Tibial artery (tissue), 4 donors: ENCODE data around the gene LY6G5B.

Experiments used
- DNase-seq, 2 donors: peaks; one replicate each; pipeline ENCODE4 v3.0.0-alpha.2; 2019
- H3K27ac ChIP-seq, 2 donors: fragments of 200-600 bp; sonication (generic) in 1 of 2; 1 replicate in 1 of 2; 2 replicates in 1 of 2; pipeline ENCODE4 v1.5.1; 2018 to 2019; ENCODE audit warnings: mild to moderate bottlenecking in 1 of 2
- H3K27me3 ChIP-seq, 2 donors: fragments of 200-600 bp; sonication (generic) in 1 of 2; one replicate each; pipeline versions ENCODE4 v1.5.1 to v1.6.0; 2016 to 2019
- H3K36me3 ChIP-seq, 3 donors: fragments of 200-600 bp; sonication (generic) in 2 of 3; one replicate each; pipeline ENCODE4 v1.5.1; 2016 to 2019; ENCODE audit warnings: mild to moderate bottlenecking in 2 of 3
- H3K4me1 ChIP-seq, 4 donors: fragments of 200-600 bp; sonication (generic) in 2 of 4; 1 replicate in 3 of 4; 2 replicates in 1 of 4; pipeline ENCODE4 v1.5.1; 2016 to 2019
- H3K4me3 ChIP-seq, 2 donors: fragments of 200-600 bp; sonication (generic) in 1 of 2; 1 replicate in 1 of 2; 2 replicates in 1 of 2; pipeline ENCODE4 v1.5.1; 2018 to 2019; ENCODE audit warnings: mild to moderate bottlenecking in 2 of 2
- H3K9me3 ChIP-seq, 3 donors: fragments of 200-600 bp; sonication (generic) in 1 of 3; one replicate each; pipeline ENCODE4 v1.5.1; 2016 to 2019
- CTCF ChIP-seq, 2 experiments: fragments of 200-600 bp in 1 of 2; fragments of 450-650 bp in 1 of 2; IDR thresholded peaks; one replicate each; pipeline ENCODE4 v1.5.1; 2017 to 2019; ENCODE audit warnings: antibody characterized with exemption in 2 of 2, mild to moderate bottlenecking in 1 of 2, moderate library complexity in 1 of 2
- intact Hi-C: fragments of 100-400 bp; cut with DNase I; formaldehyde crosslinking; loops from one replicate; pipeline ENCODE4 v1.15.0; 2023; ENCODE audit warnings: low total_unique reads

The LY6G5B gene

GRCh38 chr6:31687321-31687720, 17.5 kb downstream of the LY6G5B start:
- H3K36me3 ChIP-seq, result peaks cover 53 to 83% (median 58%) of the 10 kb centered on the region in 3 donors
- no peak overlapping the region for H3K4me3 ChIP-seq
- H3K9me3 ChIP-seq, result no peaks in the 10 kb centered on the region
- H3K27me3 ChIP-seq, result no peaks in the 10 kb centered on the region
- intact Hi-C loops, result no loop called here
- peaks cover 0 to 6% (median 0%) of the 10 kb centered on the region in 4 donors for H3K4me1 ChIP-seq
- no peak overlapping the region for H3K27ac ChIP-seq
- TF ChIP-seq CTCF (IDR thresholded peaks at IDR 0.05), result no peak
- DNase-seq, result no peak

GRCh38 chr6:31687860-31688693, 18.3 kb downstream of the LY6G5B start:
- peaks cover 53 to 90% (median 65%) of the 10 kb centered on the region in 3 donors for H3K36me3 ChIP-seq
- intact Hi-C loops, result no loop called here
- no peaks in the 10 kb centered on the region for H3K27me3 ChIP-seq
- no peak overlapping the region for H3K4me3 ChIP-seq
- H3K4me1 ChIP-seq, result peaks cover 0 to 2% (median 0%) of the 10 kb centered on the region in 4 donors
- H3K27ac ChIP-seq, result no peak overlapping the region
- TF ChIP-seq CTCF (IDR thresholded peaks at IDR 0.05), result no peak
- H3K9me3 ChIP-seq, result no peaks in the 10 kb centered on the region
- no peak for DNase-seq

DNA sequence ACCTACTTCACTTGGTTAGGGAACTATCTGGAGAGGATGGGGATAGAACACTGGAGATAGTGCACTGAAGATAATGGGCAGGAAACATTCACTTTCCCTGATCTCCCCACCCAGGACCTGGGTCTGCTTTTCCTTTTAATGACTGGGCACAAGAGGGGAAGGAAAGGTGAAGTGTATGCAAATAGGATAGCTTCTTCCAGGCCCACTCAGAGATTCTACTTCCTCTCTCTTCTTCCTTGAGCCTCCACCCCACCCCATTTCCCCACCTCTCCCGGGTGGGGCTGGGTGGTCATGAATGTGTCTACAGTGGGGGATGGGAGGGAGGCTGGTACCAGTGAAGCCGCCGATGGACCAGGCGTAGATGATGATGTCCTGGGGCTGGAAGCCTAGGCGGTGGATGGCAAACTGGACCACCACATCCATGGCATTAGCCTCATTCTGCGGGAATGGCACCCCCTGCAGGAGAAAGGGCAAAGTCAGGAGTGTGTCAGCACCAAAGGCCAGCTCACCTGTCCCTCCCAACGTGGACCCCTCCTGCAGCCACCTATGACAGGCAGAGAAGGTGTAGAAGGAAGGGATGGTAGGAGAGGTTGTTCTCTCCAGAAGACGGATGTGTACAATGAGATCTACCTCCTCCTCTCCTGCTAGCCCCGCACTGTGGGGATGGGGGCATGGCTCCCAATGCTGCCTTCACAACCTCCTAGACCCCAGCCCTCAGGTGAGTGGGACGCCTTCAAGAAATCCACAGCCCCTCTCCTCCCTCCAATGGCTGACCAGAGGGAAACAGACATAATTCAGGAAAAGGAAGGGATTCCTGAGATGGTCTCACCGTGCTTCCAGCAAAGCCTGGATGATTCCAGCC, 19.7 kb downstream of the LY6G5B start:
- Histone ChIP-seq H3K27me3 (no peaks in the 10 kb centered on the region), H3K36me3 (peaks cover 53 to 97% (median 79%) of the 10 kb centered on the region in 3 donors), H3K9me3 (no peaks in the 10 kb centered on the region), H3K27ac (no peak overlapping the region), H3K4me3 (no peak overlapping the region), H3K4me1 (no peaks in the 10 kb centered on the region)
- intact Hi-C loops, result no loop called here
- DNase-seq, result no peak
- TF ChIP-seq CTCF (IDR thresholded peaks at IDR 0.05), result no peak

DNA sequence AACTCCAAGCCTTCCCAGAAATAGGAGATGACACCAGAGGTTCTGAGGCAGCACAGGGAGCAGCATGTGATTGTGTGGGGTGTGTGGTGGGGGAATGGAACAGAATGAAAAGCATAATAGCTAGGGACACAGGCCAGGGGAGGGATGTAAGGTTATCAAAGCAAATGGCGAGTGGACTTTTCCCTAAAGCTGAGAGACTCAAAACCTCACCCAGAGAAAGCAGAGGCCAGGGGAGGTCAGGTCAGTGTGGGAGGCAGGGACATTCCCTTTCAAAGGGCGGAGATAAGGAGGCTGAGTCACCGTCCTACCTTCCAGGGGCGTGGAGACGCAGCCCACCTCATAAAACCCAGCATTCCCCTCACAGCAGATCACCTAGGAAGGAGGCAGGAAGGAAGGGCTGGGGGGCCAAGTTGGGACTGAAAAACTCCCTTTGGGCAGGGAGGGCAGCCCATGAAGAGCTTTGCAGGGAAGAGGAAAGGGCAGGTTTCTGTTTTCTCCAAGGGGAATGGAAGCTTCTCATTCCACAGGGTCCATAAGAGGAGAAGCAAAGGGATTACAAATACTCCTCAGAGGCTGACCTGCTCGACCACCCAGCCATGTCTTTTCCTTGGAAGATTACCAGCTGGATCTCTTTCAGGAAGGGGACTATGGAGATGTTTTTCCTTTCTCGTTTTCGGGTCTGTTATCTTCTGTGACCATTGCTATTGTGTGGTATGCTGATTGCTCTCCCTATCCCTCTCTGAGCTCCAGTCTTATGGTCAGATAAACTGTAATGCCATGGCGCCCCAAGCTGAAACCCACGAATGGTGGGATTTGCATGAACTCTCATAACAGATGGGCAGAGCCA, 20.7 kb downstream of the LY6G5B start:
- no peak for TF ChIP-seq CTCF (IDR thresholded peaks at IDR 0.05)
- Histone ChIP-seq H3K4me1 (no peaks in the 10 kb centered on the region), H3K36me3 (peaks cover 62 to 100% (median 89%) of the 10 kb centered on the region in 3 donors), H3K4me3 (no peak overlapping the region), H3K27me3 (no peaks in the 10 kb centered on the region), H3K27ac (no peak overlapping the region), H3K9me3 (no peaks in the 10 kb centered on the region)
- intact Hi-C loops, result no loop called here
- DNase-seq, result no peak

DNA sequence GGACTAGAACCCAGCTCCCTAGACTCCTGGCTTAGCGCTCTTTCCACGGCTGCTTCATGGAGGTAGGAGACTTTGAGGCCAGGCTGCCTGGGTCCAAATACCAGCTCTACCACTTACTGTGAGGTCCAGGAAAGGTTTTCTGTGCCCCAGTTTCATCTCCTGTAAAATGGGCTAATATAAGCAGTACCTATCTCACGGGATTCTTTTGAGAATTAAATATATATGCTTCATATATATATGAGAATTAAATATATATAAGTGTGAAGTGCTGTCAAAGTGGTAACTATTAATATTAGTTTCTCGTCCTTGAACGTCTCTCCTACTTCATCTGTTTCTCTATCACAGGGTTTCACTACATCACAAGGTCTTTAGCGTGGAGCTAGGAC, 21.3 kb downstream of the LY6G5B start:
- H3K4me3 ChIP-seq, result no peak overlapping the region
- no peaks in the 10 kb centered on the region for H3K4me1 ChIP-seq
- no peak overlapping the region for H3K27ac ChIP-seq

More for the DNA sequence above, 21.3 kb downstream of the LY6G5B start:
- Histone ChIP-seq H3K36me3 (peaks cover 68 to 100% (median 92%) of the 10 kb centered on the region in 3 donors), H3K9me3 (no peaks in the 10 kb centered on the region), H3K27me3 (no peaks in the 10 kb centered on the region)
- TF ChIP-seq CTCF (IDR thresholded peaks at IDR 0.05), result no peak
- intact Hi-C loops, result no loop called here
- DNase-seq, result no peak
